H1 (cell line): Measurements from ENCODE around the gene BCL7B. TPM values are rescaled to one million over a fixed set of nuclear protein-coding genes. Genes with fewer than 3 reads are reported as not detected.

Experiments
- CTCF ChIA-PET: fragments of 300-600 bp; sonication (Branson Sonifier 250); formaldehyde crosslinking; loops from one replicate; lab custom pipeline; 2021; ENCODE audit not compliant: partially characterized antibody; lab: Charles Lee
- POLR2A ChIA-PET: fragments of 300-600 bp; sonication (Branson Sonifier 250); formaldehyde crosslinking; loops from one replicate; lab custom pipeline; 2021; ENCODE audit warnings: inconsistent platforms; ENCODE audit not compliant: partially characterized antibody; lab: Charles Lee
- DNase-seq, 2 experiments: peaks; one replicate each; pipeline versions ENCODE4 v3.0.0 to v3.0.0-alpha.2; 2010 to 2022; ENCODE audit warnings: low spot score in 2 of 2, low read depth in 1 of 2, mixed read lengths in 1 of 2
- FAIRE-seq: peaks from 2 replicates; lab custom pipeline; 2011; peaks lifted over from hg19 to GRCh38; lab: Jason Lieb, UNC
- H2AFZ ChIP-seq: 2 replicates; pipeline ENCODE4 v1.8.1; 2012; ENCODE audit warnings: low read length, inconsistent platforms
- H2AK5ac ChIP-seq: 2 replicates; pipeline ENCODE4 v1.6.1; 2013; ENCODE audit warnings: low read depth, low read length
- H2BK120ac ChIP-seq: replicated peaks from 2 replicates; pipeline ENCODE3; 2013; ENCODE audit warnings: low read depth, low read length, inconsistent platforms
- H2BK12ac ChIP-seq: 2 replicates; pipeline ENCODE4 v1.6.1; 2013; ENCODE audit warnings: low read depth, low read length
- H2BK15ac ChIP-seq: 2 replicates; pipeline ENCODE4 v1.6.1; 2013; ENCODE audit warnings: low read length
- H2BK20ac ChIP-seq: 2 replicates; pipeline ENCODE4 v1.6.1; 2013; ENCODE audit warnings: low read length
- H2BK5ac ChIP-seq: 2 replicates; pipeline ENCODE4 v1.6.1; 2013; ENCODE audit warnings: low read depth, low read length
- H3K14ac ChIP-seq: 2 replicates; pipeline ENCODE4 v1.6.1; 2013; ENCODE audit warnings: inconsistent platforms; ENCODE audit not compliant: insufficient read length
- H3K18ac ChIP-seq: 2 replicates; pipeline ENCODE4 v1.6.1; 2013; ENCODE audit warnings: low read length; ENCODE audit errors: extremely low read depth
- H3K23ac ChIP-seq: 2 replicates; pipeline ENCODE4 v1.6.1; 2013; ENCODE audit warnings: inconsistent platforms; ENCODE audit not compliant: insufficient read length
- H3K23me2 ChIP-seq: 2 replicates; pipeline ENCODE4 v1.6.1; 2013; ENCODE audit warnings: low read depth, low read length
- H3K27ac ChIP-seq: 2 replicates; pipeline ENCODE4 v1.6.1; 2011; ENCODE audit warnings: low read depth, low read length, inconsistent platforms
- H3K27me3 ChIP-seq, 4 experiments: replicated peaks in 1 of 4; 1 replicate in 1 of 4; 2 replicates in 3 of 4; pipeline versions ENCODE4 v1.6.1 to v1.8.1; 2011 to 2013; ENCODE audit warnings: low read length in 3 of 4, mild to moderate bottlenecking in 3 of 4, inconsistent platforms in 2 of 4, mixed read lengths in 2 of 4, moderate library complexity in 1 of 4; ENCODE audit not compliant: control insufficient read depth in 3 of 4, insufficient read depth in 3 of 4; ENCODE audit errors: extremely low read depth in 1 of 4
- H3K36me3 ChIP-seq, 4 experiments: 2 replicates each; pipeline versions ENCODE4 v1.6.1 to v1.8.1; 2011 to 2013; ENCODE audit warnings: mild to moderate bottlenecking in 4 of 4, low read length in 3 of 4, moderate library complexity in 2 of 4, control low read depth in 1 of 4, inconsistent platforms in 1 of 4; ENCODE audit not compliant: insufficient read depth in 4 of 4, control insufficient read depth in 2 of 4
- H3K4ac ChIP-seq: replicated peaks from 2 replicates; pipeline ENCODE3; 2013; ENCODE audit warnings: low read length, low read depth, mixed read lengths, inconsistent platforms; ENCODE audit not compliant: insufficient read length
- H3K4me1 ChIP-seq, 4 experiments: replicated peaks in 1 of 4; 1 replicate in 1 of 4; 2 replicates in 3 of 4; pipeline versions ENCODE4 v1.6.1 to v1.8.1; 2011 to 2013; ENCODE audit warnings: low read length in 3 of 4, inconsistent platforms in 2 of 4, mixed read lengths in 1 of 4; ENCODE audit not compliant: insufficient read depth in 4 of 4, control insufficient read depth in 3 of 4
- H3K4me2 ChIP-seq, 2 experiments: 2 replicates each; pipeline versions ENCODE4 v1.6.1 to v1.8.1; 2011 to 2013; ENCODE audit warnings: low read depth in 2 of 2, low read length in 2 of 2, control low read depth in 1 of 2, inconsistent platforms in 1 of 2, mild to moderate bottlenecking in 1 of 2; ENCODE audit not compliant: insufficient read depth in 1 of 2
- H3K4me3 ChIP-seq, 4 experiments: fragments of 200-600, 300-600 bp in 1 of 4; sonication (generic), shearing (Covaris generic), sonication (Bioruptor Twin) in 1 of 4; 2 replicates each; pipeline versions ENCODE4 v1.5.1 to v1.8.1; 2011 to 2016; ENCODE audit warnings: low read length in 4 of 4, low read depth in 3 of 4, control low read depth in 2 of 4, inconsistent platforms in 2 of 4, mild to moderate bottlenecking in 2 of 4, mixed read lengths in 1 of 4, moderate library complexity in 1 of 4; ENCODE audit not compliant: insufficient read depth in 2 of 4; ENCODE audit errors: extremely low read depth in 1 of 4
- H3K56ac ChIP-seq: replicated peaks from 2 replicates; pipeline ENCODE3; 2013; ENCODE audit warnings: low read depth, mild to moderate bottlenecking, mixed read lengths, low read length, inconsistent platforms; ENCODE audit not compliant: insufficient read length
- H3K79me1 ChIP-seq: 2 replicates; pipeline ENCODE4 v1.6.1; 2013; ENCODE audit warnings: low read depth, low read length, control low read depth
- H3K79me2 ChIP-seq, 2 experiments: 2 replicates each; pipeline versions ENCODE4 v1.6.1 to v1.8.1; 2012 to 2013; ENCODE audit warnings: low read length in 2 of 2, mild to moderate bottlenecking in 2 of 2, inconsistent platforms in 1 of 2; ENCODE audit not compliant: insufficient read depth in 2 of 2, control insufficient read depth in 1 of 2
- H3K9ac ChIP-seq, 4 experiments: replicated peaks in 1 of 4; 1 replicate in 1 of 4; 2 replicates in 3 of 4; pipeline versions ENCODE4 v1.6.1 to v1.8.1; 2011 to 2013; ENCODE audit warnings: low read depth in 3 of 4, low read length in 3 of 4, control low read depth in 2 of 4, mild to moderate bottlenecking in 2 of 4, moderate library complexity in 2 of 4, inconsistent platforms in 1 of 4; ENCODE audit errors: extremely low read depth in 1 of 4
- H3K9me3 ChIP-seq, 2 experiments: 2 replicates each; pipeline versions ENCODE4 v1.6.1 to v1.8.1; 2012 to 2013; ENCODE audit warnings: mild to moderate bottlenecking in 2 of 2, moderate library complexity in 2 of 2, control low read depth in 1 of 2, inconsistent platforms in 1 of 2, low read depth in 1 of 2, low read length in 1 of 2, mixed read lengths in 1 of 2; ENCODE audit not compliant: insufficient read depth in 2 of 2
- H4K20me1 ChIP-seq, 2 experiments: replicated peaks in 1 of 2; 2 replicates each; pipeline versions ENCODE3 to v1.8.1; 2011 to 2013; ENCODE audit warnings: inconsistent platforms in 2 of 2, low read length in 2 of 2, mild to moderate bottlenecking in 1 of 2; ENCODE audit not compliant: insufficient read depth in 2 of 2, control insufficient read depth in 1 of 2
- H4K5ac ChIP-seq: 2 replicates; pipeline ENCODE4 v1.6.1; 2013; ENCODE audit warnings: low read length, low read depth, mixed read lengths, inconsistent platforms; ENCODE audit not compliant: insufficient read length
- H4K8ac ChIP-seq: 2 replicates; pipeline ENCODE4 v1.8.0; 2013; ENCODE audit warnings: mild to moderate bottlenecking, moderate library complexity, low read length, inconsistent platforms; ENCODE audit not compliant: insufficient read depth; ENCODE audit errors: extremely low read depth
- H4K91ac ChIP-seq: replicated peaks from 2 replicates; pipeline ENCODE3; 2013; ENCODE audit warnings: low read length, mixed read lengths, inconsistent platforms; ENCODE audit not compliant: insufficient read length
- CREB1 ChIP-seq: IDR thresholded peaks from 2 replicates; pipeline ENCODE4 v1.6.1; 2012; ENCODE audit warnings: inconsistent platforms
- CTBP2 ChIP-seq: IDR thresholded peaks from 2 replicates; pipeline ENCODE4 v1.7.0; 2011; ENCODE audit warnings: borderline replicate concordance, mild to moderate bottlenecking, moderate library complexity, mixed read lengths, low read length; ENCODE audit not compliant: insufficient read depth, insufficient read length
- GABPA ChIP-seq: IDR thresholded peaks from 2 replicates; pipeline ENCODE4 v1.6.1; 2011; ENCODE audit warnings: mild to moderate bottlenecking, low read length, moderate library complexity, borderline replicate concordance; ENCODE audit not compliant: insufficient read depth
- HDAC2 ChIP-seq, 2 experiments: fragments of 300-600 bp in 1 of 2; sonication (generic) in 1 of 2; IDR thresholded peaks; 2 replicates each; pipeline ENCODE4 v1.6.1; 2011 to 2012; ENCODE audit warnings: low read depth in 2 of 2, low read length in 2 of 2, mild to moderate bottlenecking in 2 of 2, moderate library complexity in 2 of 2, borderline replicate concordance in 1 of 2, inconsistent platforms in 1 of 2
- JUN ChIP-seq: IDR thresholded peaks from 2 replicates; pipeline ENCODE4 v1.6.1; 2011; ENCODE audit warnings: low read depth, mild to moderate bottlenecking, improper control_type of control experiment, low read length
- KDM4A ChIP-seq: IDR thresholded peaks from one replicate; pipeline ENCODE4 v1.7.1; 2012; ENCODE audit warnings: low read depth, mild to moderate bottlenecking, moderate library complexity, low read length, inconsistent platforms; ENCODE audit not compliant: severe bottlenecking
- MAX ChIP-seq: IDR thresholded peaks from 2 replicates; pipeline ENCODE4 v1.6.1; 2012; ENCODE audit warnings: inconsistent platforms
- POU5F1 ChIP-seq: IDR thresholded peaks from 2 replicates; pipeline ENCODE4 v1.6.1; 2011; ENCODE audit warnings: low read depth, mild to moderate bottlenecking, low read length, moderate library complexity
- SIN3A ChIP-seq, 2 experiments: IDR thresholded peaks in 1 of 2; conservative IDR thresholded peaks in 1 of 2; 2 replicates each; pipeline ENCODE4 v1.6.1; 2011 to 2012; ENCODE audit warnings: low read length in 2 of 2, improper control_type of control experiment in 1 of 2, low read depth in 1 of 2, mild to moderate bottlenecking in 1 of 2
- WGBS, 2 experiments: shearing (Covaris generic) in 1 of 2; methylation state at CpG; one replicate each; pipeline versions ENCODE4 v1.1.6 to v1.1.7; 2013 to 2015; ENCODE audit warnings: low lambda C conversion rate in 2 of 2, mixed read lengths in 2 of 2, inconsistent platforms in 1 of 2, low coverage in 1 of 2, missing lambda C conversion rate in 1 of 2; ENCODE audit not compliant: insufficient replicate concordance in 2 of 2, insufficient coverage in 1 of 2, insufficient read length in 1 of 2; ENCODE audit errors: extremely low coverage in 1 of 2, missing lambda C conversion rate in 1 of 2; 5-methylcytosine and 5-hydroxymethylcytosine counted together
- polyA plus RNA-seq, 7 experiments: library from polyadenylated mRNA; depleted of rRNA in 3 of 7; stranded (reverse) in 5 of 7; unstranded in 2 of 7; fragments of >200 nt in 5 of 7; fragments of 200-250 nt in 2 of 7; gene quantifications; 1 replicate in 5 of 7; 2 replicates in 1 of 7; 4 replicates in 1 of 7; pipeline versions ENCODE4 v1.2.1 to v1.2.3, GENCODE V29; 2011 to 2013; ENCODE audit warnings: missing spikeins in 2 of 7, mixed read lengths in 2 of 7
- total RNA-seq: library from RNA; stranded (reverse); fragmentation: NEBNext Ultra II Directional; extraction: Animal tissue kit (Norgen Biotek cat#: 25700); gene quantifications from 2 replicates; pipeline ENCODE4 v1.2.1, GENCODE V29; 2021

BCL7B gene
- total and polyA plus RNA-seq, 2 of the 8 experiments (the other 6 are each of a cell fraction or from before 2014, with no cell fraction given), result 24.9 to 44.6 TPM

- H3K79me1 ChIP-seq, result no peaks in the 10 kb centered on the region
- TF ChIP-seq JUN (no peak), SIN3A (conservative IDR thresholded peaks at IDR 0.05 in 1 of 2, IDR thresholded peaks at IDR 0.05 in 1 of 2; ENCODE audit: low read depth in 1 of 2, low read length in 2 of 2) (no peak), HDAC2 (IDR thresholded peaks at IDR 0.05; ENCODE audit: borderline replicate concordance in 1 of 2, low read depth in 2 of 2, low read length in 2 of 2) (no peak), KDM4A (no peak), CTBP2 (no peak), MAX (no peak), GABPA (no peak), CREB1 (no peak), POU5F1 (no peak)
- H2AFZ ChIP-seq, result no peak overlapping the region
- no peak overlapping the region for H4K91ac ChIP-seq
- H2AK5ac ChIP-seq, result no peak overlapping the region
- H3K27me3 ChIP-seq, result no peaks in the 10 kb centered on the region
- no peak overlapping the region for H3K4me3 ChIP-seq
- no peak overlapping the region for H3K4me2 ChIP-seq
- H3K27ac ChIP-seq, result no peak overlapping the region
- peaks cover 0 to 2% (median 1%) of the 10 kb centered on the region in 4 experiments; a peak in 3 of 7 replicates for H3K4me1 ChIP-seq
- no peaks in the 10 kb centered on the region for H3K79me2 ChIP-seq
- H3K23ac ChIP-seq, result no peak overlapping the region
- no peak overlapping the region for H3K14ac ChIP-seq
- no peak overlapping the region for H4K8ac ChIP-seq
- H2BK20ac ChIP-seq, result no peak overlapping the region
- H3K36me3 ChIP-seq, result peaks cover 13 to 36% (median 24%) of the 10 kb centered on the region in 4 experiments
- H3K18ac ChIP-seq, result no peak overlapping the region
- H4K20me1 ChIP-seq, result peaks cover 0 to 6% of the 10 kb centered on the region in 2 experiments
- ChIA-PET CTCF (interaction anchor here (0.8 to 2.3 kb wide), 4 partner anchors 29 to 123 kb away, joined by 3 to 6 read pairs (median 4); no protein-coding TSS in a partner anchor), POLR2A (interaction anchor here (3.0 to 5.8 kb wide), 2 partner anchors 9 to 10 kb away, joined by 15 to 39 read pairs; partner anchors contain the start of genes BCL7B and TBL2)
- no peak overlapping the region for H3K9ac ChIP-seq
- H3K56ac ChIP-seq, result no peak overlapping the region
- no peak overlapping the region for H4K5ac ChIP-seq
- no peak overlapping the region; the same call in 1 of the 2 replicates for H2BK5ac ChIP-seq
- FAIRE-seq, result no peak
- H3K23me2 ChIP-seq, result no peaks in the 10 kb centered on the region
- H2BK15ac ChIP-seq, result no peak overlapping the region
- no peak overlapping the region for H3K4ac ChIP-seq
- H2BK120ac ChIP-seq, result no peak overlapping the region
- no peak for DNase-seq
- H2BK12ac ChIP-seq, result no peak overlapping the region
- no peaks in the 10 kb centered on the region for H3K9me3 ChIP-seq
- 92% methylated on average over 11 of the region's 12 CpGs; no CpG with 5 or more reads in 1 of the 2 experiments for WGBS, 2 experiments
Measured at GRCh38 chr7:73567846-73568685, 10.6 kb upstream of the BCL7B start.
